Ishikawa (cell line): ENCODE results near the gene BFAR.

Source experiments
- CEBPB ChIP-seq: IDR thresholded peaks from 2 replicates; pipeline ENCODE4 v1.6.1; 2012
- CREB1 ChIP-seq: IDR thresholded peaks from 2 replicates; pipeline ENCODE4 v1.6.1; 2012; ENCODE audit warnings: low read depth
- EP300 ChIP-seq: IDR thresholded peaks from 2 replicates; pipeline ENCODE4 v1.6.1; 2012; ENCODE audit warnings: borderline replicate concordance
- RAD21 ChIP-seq: IDR thresholded peaks from 2 replicates; pipeline ENCODE4 v1.6.1; 2012; ENCODE audit warnings: low read depth
- TAF1 ChIP-seq: IDR thresholded peaks from 2 replicates; pipeline ENCODE4 v1.6.1; 2012; ENCODE audit warnings: low read depth, mild to moderate bottlenecking
- TCF12 ChIP-seq: IDR thresholded peaks from 2 replicates; pipeline ENCODE4 v1.6.1; 2012; ENCODE audit warnings: low read depth
- YY1 ChIP-seq: IDR thresholded peaks from 2 replicates; pipeline ENCODE4 v1.6.1; 2012; ENCODE audit warnings: low read depth
- TF ChIP-seq, protein P1 (sequence below): IDR thresholded peaks from 2 replicates; pipeline ENCODE4 v1.6.1; 2012; ENCODE audit warnings: low read depth, mild to moderate bottlenecking

DNA sequence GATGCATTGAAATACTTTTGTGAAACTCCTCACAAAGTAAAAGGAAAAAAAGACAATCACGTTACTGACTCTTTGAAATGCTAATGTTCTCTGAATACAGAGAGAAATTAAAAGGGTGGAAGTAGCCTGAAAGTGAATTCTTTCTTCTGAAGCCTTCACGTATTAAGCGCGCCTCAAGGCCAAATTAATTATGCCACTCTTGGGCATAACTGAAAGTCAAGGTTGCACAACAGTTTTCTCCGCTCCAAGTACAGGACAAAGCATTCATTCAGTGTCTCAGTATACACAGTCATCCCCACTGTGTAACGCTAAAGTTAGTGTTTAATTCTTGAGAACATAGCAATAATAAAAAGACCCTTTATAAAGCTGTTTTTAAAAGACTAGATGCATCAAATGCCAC, 24.1 kb upstream of the BFAR start:
- no peak for TF ChIP-seq EP300
- TF ChIP-seq RAD21: no peak
- TF ChIP-seq, protein P1, sequence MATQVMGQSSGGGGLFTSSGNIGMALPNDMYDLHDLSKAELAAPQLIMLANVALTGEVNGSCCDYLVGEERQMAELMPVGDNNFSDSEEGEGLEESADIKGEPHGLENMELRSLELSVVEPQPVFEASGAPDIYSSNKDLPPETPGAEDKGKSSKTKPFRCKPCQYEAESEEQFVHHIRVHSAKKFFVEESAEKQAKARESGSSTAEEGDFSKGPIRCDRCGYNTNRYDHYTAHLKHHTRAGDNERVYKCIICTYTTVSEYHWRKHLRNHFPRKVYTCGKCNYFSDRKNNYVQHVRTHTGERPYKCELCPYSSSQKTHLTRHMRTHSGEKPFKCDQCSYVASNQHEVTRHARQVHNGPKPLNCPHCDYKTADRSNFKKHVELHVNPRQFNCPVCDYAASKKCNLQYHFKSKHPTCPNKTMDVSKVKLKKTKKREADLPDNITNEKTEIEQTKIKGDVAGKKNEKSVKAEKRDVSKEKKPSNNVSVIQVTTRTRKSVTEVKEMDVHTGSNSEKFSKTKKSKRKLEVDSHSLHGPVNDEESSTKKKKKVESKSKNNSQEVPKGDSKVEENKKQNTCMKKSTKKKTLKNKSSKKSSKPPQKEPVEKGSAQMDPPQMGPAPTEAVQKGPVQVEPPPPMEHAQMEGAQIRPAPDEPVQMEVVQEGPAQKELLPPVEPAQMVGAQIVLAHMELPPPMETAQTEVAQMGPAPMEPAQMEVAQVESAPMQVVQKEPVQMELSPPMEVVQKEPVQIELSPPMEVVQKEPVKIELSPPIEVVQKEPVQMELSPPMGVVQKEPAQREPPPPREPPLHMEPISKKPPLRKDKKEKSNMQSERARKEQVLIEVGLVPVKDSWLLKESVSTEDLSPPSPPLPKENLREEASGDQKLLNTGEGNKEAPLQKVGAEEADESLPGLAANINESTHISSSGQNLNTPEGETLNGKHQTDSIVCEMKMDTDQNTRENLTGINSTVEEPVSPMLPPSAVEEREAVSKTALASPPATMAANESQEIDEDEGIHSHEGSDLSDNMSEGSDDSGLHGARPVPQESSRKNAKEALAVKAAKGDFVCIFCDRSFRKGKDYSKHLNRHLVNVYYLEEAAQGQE: no peak
- no peak for TF ChIP-seq TAF1
- no peak for TF ChIP-seq CREB1
- no peak for TF ChIP-seq CEBPB
- no peak for TF ChIP-seq YY1
- no peak for TF ChIP-seq TCF12
